MM.1S (cell line): Measurements from ENCODE around the gene FBXO48.
A peak's percentile ranks its signal among the peaks of the same experiment; 100 is the strongest.

Source experiments
- DNase-seq: peaks from one replicate; pipeline ENCODE4 v3.0.0-alpha.2; 2015
- H2AFZ ChIP-seq: fragments of 300-600 bp; sonication (generic); 2 replicates; pipeline ENCODE4 v1.6.0; 2016; ENCODE audit warnings: antibody characterized with exemption, low read length
- H3F3A ChIP-seq: fragments of 300-600 bp; sonication (generic); 2 replicates; pipeline ENCODE4 v1.6.1; 2016; ENCODE audit warnings: mild to moderate bottlenecking, antibody characterized with exemption, low read length, moderate library complexity, mixed read lengths; ENCODE audit not compliant: insufficient read depth
- H3K27ac ChIP-seq: fragments of 300-600 bp; sonication (generic); 2 replicates; pipeline ENCODE4 v1.5.1; 2016; ENCODE audit warnings: mild to moderate bottlenecking, low read length
- H3K27me3 ChIP-seq: fragments of 300-600 bp; sonication (generic); replicated peaks from 2 replicates; pipeline ENCODE4 v1.6.0; 2016; ENCODE audit warnings: low read length; ENCODE audit not compliant: insufficient read depth
- H3K36me3 ChIP-seq: fragments of 300-600 bp; sonication (generic); replicated peaks from 2 replicates; pipeline ENCODE4 v1.6.1; 2016; ENCODE audit warnings: mild to moderate bottlenecking, low read length, mixed read lengths; ENCODE audit not compliant: insufficient read depth
- H3K4me1 ChIP-seq: fragments of 300-600 bp; sonication (generic); 2 replicates; pipeline ENCODE4 v1.6.1; 2016; ENCODE audit warnings: low read length, mixed read lengths
- H3K4me2 ChIP-seq: fragments of 300-600 bp; sonication (generic); 2 replicates; pipeline ENCODE4 v1.6.0; 2016; ENCODE audit warnings: low read depth, low read length
- H3K4me3 ChIP-seq: fragments of 300-600 bp; sonication (generic); 2 replicates; pipeline ENCODE4 v1.5.1; 2016; ENCODE audit warnings: low read length, mixed read lengths
- H3K79me2 ChIP-seq: fragments of 300-600 bp; sonication (generic); 2 replicates; pipeline ENCODE4 v1.6.1; 2016; ENCODE audit warnings: mixed run types, low read length, mixed read lengths
- H3K9ac ChIP-seq: fragments of 300-600 bp; sonication (generic); 2 replicates; pipeline ENCODE4 v1.6.1; 2016; ENCODE audit warnings: low read length, mixed read lengths
- H3K9me2 ChIP-seq: fragments of 300-600 bp; sonication (generic); replicated peaks from 2 replicates; pipeline ENCODE4 v1.6.1; 2016; ENCODE audit warnings: mild to moderate bottlenecking, low read length, mixed read lengths; ENCODE audit not compliant: insufficient read depth
- H3K9me3 ChIP-seq: fragments of 300-600 bp; sonication (generic); replicated peaks from 2 replicates; pipeline ENCODE4 v1.6.1; 2016; ENCODE audit warnings: mild to moderate bottlenecking, low read length, mixed read lengths; ENCODE audit not compliant: insufficient read depth
- H4K20me1 ChIP-seq: fragments of 300-600 bp; sonication (generic); 2 replicates; pipeline ENCODE4 v1.6.1; 2016; ENCODE audit warnings: mild to moderate bottlenecking, low read length, moderate library complexity, mixed read lengths; ENCODE audit not compliant: insufficient read depth
- CTCF ChIP-seq: fragments of 300-600 bp; sonication (generic); IDR thresholded peaks from 2 replicates; pipeline ENCODE4 v1.5.1; 2016; ENCODE audit warnings: antibody characterized with exemption, low read length, mixed read lengths
- EZH2 ChIP-seq: fragments of 300-600 bp; sonication (generic); optimal IDR thresholded peaks from 2 replicates; pipeline ENCODE3; 2017; ENCODE audit warnings: low read depth, mild to moderate bottlenecking, antibody characterized with exemption, low read length, mixed read lengths
- EZH2phosphoT487 ChIP-seq: fragments of 300-600 bp; sonication (generic); IDR thresholded peaks from 2 replicates; pipeline ENCODE4 v1.6.1; 2018; ENCODE audit warnings: antibody characterized with exemption, low read length

Gene FBXO48

GRCh38 chr2:68426848-68427579 is 40.1 kb downstream of the FBXO48 start:
- Histone ChIP-seq H3F3A (peaks cover 26% of the 10 kb centered on the region), H3K9me2 (no peaks in the 10 kb centered on the region), H3K4me2 (peak overlapping the region; percentile 61), H3K4me1 (peaks cover 53% of the 10 kb centered on the region), H3K27me3 (no peaks in the 10 kb centered on the region), H3K9ac (peak overlapping the region; percentile 20; the same call in 1 of the 2 replicates), H3K9me3 (no peaks in the 10 kb centered on the region), H3K27ac (peak overlapping the region; percentile 63; the same call in 1 of the 2 replicates), H2AFZ (peak overlapping the region; percentile 44), H3K4me3 (peak overlapping the region; percentile 10; the same call in 1 of the 2 replicates), H3K36me3 (no peaks in the 10 kb centered on the region), H4K20me1 (no peaks in the 10 kb centered on the region), H3K79me2 (no peaks in the 10 kb centered on the region)
- peak; percentile 83 for DNase-seq
- TF ChIP-seq CTCF (no peak), EZH2 (no peak), EZH2phosphoT487 (no peak)

GRCh38 chr2:68426446-68426845 is 40.6 kb downstream of the FBXO48 start:
- no peaks in the 10 kb centered on the region for H3K27me3 ChIP-seq
- H3K4me3 ChIP-seq = no peak overlapping the region
- DNase-seq = no peak
- peaks cover 53% of the 10 kb centered on the region for H3K4me1 ChIP-seq
- H3K9me3 ChIP-seq = no peaks in the 10 kb centered on the region
- no peaks in the 10 kb centered on the region for H3K36me3 ChIP-seq
- H3K27ac ChIP-seq = peak overlapping the region; percentile 63; the same call in 1 of the 2 replicates
- no peak overlapping the region for H3K9ac ChIP-seq
- no peak overlapping the region for H2AFZ ChIP-seq
- H3K4me2 ChIP-seq = peak overlapping the region; percentile 61
- H4K20me1 ChIP-seq = no peaks in the 10 kb centered on the region
- H3K79me2 ChIP-seq = no peaks in the 10 kb centered on the region
- peaks cover 26% of the 10 kb centered on the region for H3F3A ChIP-seq
- no peaks in the 10 kb centered on the region for H3K9me2 ChIP-seq
- no peak for TF ChIP-seq EZH2
- TF ChIP-seq EZH2phosphoT487 = no peak
- no peak for TF ChIP-seq CTCF

GRCh38 chr2:68425503-68425902 is 41.6 kb downstream of the FBXO48 start:
- Histone ChIP-seq H3K9ac (no peak overlapping the region), H3K27ac (no peak overlapping the region), H3K36me3 (no peaks in the 10 kb centered on the region), H3K27me3 (no peaks in the 10 kb centered on the region), H4K20me1 (no peaks in the 10 kb centered on the region), H3F3A (peaks cover 26% of the 10 kb centered on the region), H3K4me2 (0 out of 2 replicates have a peak overlapping the region, but pooled peaks have one; percentile 65), H3K79me2 (no peaks in the 10 kb centered on the region), H3K4me3 (no peak overlapping the region), H2AFZ (no peak overlapping the region), H3K9me2 (no peaks in the 10 kb centered on the region), H3K4me1 (peaks cover 59% of the 10 kb centered on the region), H3K9me3 (no peaks in the 10 kb centered on the region)
- DNase-seq = no peak
- TF ChIP-seq CTCF = no peak
